SK-N-SH treated with all-trans-retinoic acid at 6 μM for 48 hours (cell line): ENCODE measurements around the gene HDAC4.

Experiments
- ATAC-seq: fragments of 200-7000 bp; cut with Tn5 transposase; 3 replicates; pipeline ENCODE4 v1.9.1; 2020; ENCODE audit warnings: mild to moderate bottlenecking, moderate library complexity
- ARNTL ChIP-seq: fragments of 450-650 bp; formaldehyde crosslinking; IDR thresholded peaks from 2 replicates; pipeline ENCODE4 v1.5.0; 2020; ENCODE audit warnings: low read depth, mild to moderate bottlenecking, moderate library complexity, borderline replicate concordance
- BACH2 ChIP-seq: fragments of 250-450 bp; sonication (Bioruptor Pico); IDR thresholded peaks from 2 replicates; pipeline ENCODE4 v1.9.0; 2021; ENCODE audit warnings: mild to moderate bottlenecking, borderline replicate concordance
- CREB5 ChIP-seq: fragments of 250-450 bp; sonication (Bioruptor Pico); IDR thresholded peaks from 2 replicates; pipeline ENCODE4 v1.5.1; 2020; ENCODE audit warnings: low read depth, mild to moderate bottlenecking, moderate library complexity
- CSDC2 ChIP-seq: fragments of 250-450 bp; sonication (Bioruptor Pico); IDR thresholded peaks from 2 replicates; pipeline ENCODE4 v1.5.0; 2020; ENCODE audit warnings: mild to moderate bottlenecking, moderate library complexity
- CSRNP3 ChIP-seq: fragments of 250-450 bp; sonication (Bioruptor Pico); IDR thresholded peaks from 2 replicates; pipeline ENCODE4 v1.5.1; 2021; ENCODE audit warnings: mild to moderate bottlenecking, moderate library complexity
- ESRRG ChIP-seq: fragments of 250-450 bp; sonication (Bioruptor Pico); IDR thresholded peaks from 2 replicates; pipeline ENCODE4 v1.6.1; 2021; ENCODE audit warnings: mild to moderate bottlenecking
- GLIS3 ChIP-seq: fragments of 250-450 bp; sonication (Bioruptor Pico); IDR thresholded peaks from 2 replicates; pipeline ENCODE4 v1.5.0; 2020; ENCODE audit warnings: mild to moderate bottlenecking, moderate library complexity
- ISL1 ChIP-seq: fragments of 250-450 bp; sonication (Bioruptor Pico); IDR thresholded peaks from 2 replicates; pipeline ENCODE4 v2.1.2; 2022; ENCODE audit warnings: mild to moderate bottlenecking, moderate library complexity
- OSR1 ChIP-seq: fragments of 250-450 bp; sonication (Bioruptor Pico); IDR thresholded peaks from 2 replicates; pipeline ENCODE4 v1.8.0; 2022; ENCODE audit warnings: moderate library complexity, mild to moderate bottlenecking, inconsistent platforms
- PATZ1 ChIP-seq: fragments of 250-450 bp; sonication (Bioruptor Pico); IDR thresholded peaks from 2 replicates; pipeline ENCODE4 v1.8.0; 2020; ENCODE audit warnings: mild to moderate bottlenecking, moderate library complexity, borderline replicate concordance
- POU6F1 ChIP-seq: fragments of 250-450 bp; sonication (Bioruptor Pico); IDR thresholded peaks from 2 replicates; pipeline ENCODE4 v1.8.0; 2021; ENCODE audit warnings: low read depth, mild to moderate bottlenecking, moderate library complexity, borderline replicate concordance
- PPARA ChIP-seq: fragments of 250-450 bp; sonication (Bioruptor Pico); IDR thresholded peaks from 2 replicates; pipeline ENCODE4 v1.5.0; 2020; ENCODE audit warnings: mild to moderate bottlenecking, borderline replicate concordance
- RARB ChIP-seq: fragments of 250-450 bp; sonication (Bioruptor Pico); IDR thresholded peaks from 2 replicates; pipeline ENCODE4 v1.8.0; 2021; ENCODE audit warnings: mild to moderate bottlenecking, moderate library complexity
- SNAI2 ChIP-seq: fragments of 250-450 bp; sonication (Bioruptor Pico); IDR thresholded peaks from 2 replicates; pipeline ENCODE4 v1.5.0; 2020; ENCODE audit warnings: mild to moderate bottlenecking, moderate library complexity
- TCF4 ChIP-seq: fragments of 250-450 bp; sonication (Bioruptor Pico); IDR thresholded peaks from 2 replicates; pipeline ENCODE4 v1.8.0; 2021; ENCODE audit warnings: mild to moderate bottlenecking, moderate library complexity, borderline replicate concordance
- TOX ChIP-seq: fragments of 250-450 bp; sonication (Bioruptor Pico); IDR thresholded peaks from 2 replicates; pipeline ENCODE4 v1.8.0; 2021; ENCODE audit warnings: mild to moderate bottlenecking, moderate library complexity, borderline replicate concordance
- TSHZ2 ChIP-seq: fragments of 250-450 bp; sonication (Bioruptor Pico); IDR thresholded peaks from 2 replicates; pipeline ENCODE4 v1.5.0; 2020; ENCODE audit warnings: mild to moderate bottlenecking, moderate library complexity
- ZC3H10 ChIP-seq: fragments of 250-450 bp; sonication (Bioruptor Pico); IDR thresholded peaks from 2 replicates; pipeline ENCODE4 v1.5.1; 2021; ENCODE audit warnings: mild to moderate bottlenecking, moderate library complexity
- ZFP3 ChIP-seq: fragments of 250-450 bp; sonication (Bioruptor Pico); IDR thresholded peaks from 2 replicates; pipeline ENCODE4 v1.5.0; 2020; ENCODE audit warnings: mild to moderate bottlenecking, moderate library complexity
- ZFP30 ChIP-seq: fragments of 450-650 bp; formaldehyde crosslinking; IDR thresholded peaks from 2 replicates; pipeline ENCODE4 v1.5.0; 2022; ENCODE audit warnings: mild to moderate bottlenecking, moderate library complexity
- ZNF565 ChIP-seq: fragments of 450-650 bp; formaldehyde crosslinking; conservative IDR thresholded peaks from 2 replicates; pipeline ENCODE4 v1.5.0; 2020; ENCODE audit warnings: low read depth, mild to moderate bottlenecking, moderate library complexity
- ZNF70 ChIP-seq: fragments of 450-650 bp; formaldehyde crosslinking; IDR thresholded peaks from 2 replicates; pipeline ENCODE4 v1.5.0; 2020; ENCODE audit warnings: mild to moderate bottlenecking, moderate library complexity
- ZNF8 ChIP-seq: fragments of 450-650 bp; formaldehyde crosslinking; IDR thresholded peaks from 2 replicates; pipeline ENCODE4 v1.5.0; 2020; ENCODE audit warnings: mild to moderate bottlenecking, moderate library complexity

HDAC4 gene

GRCh38 chr2:239255628-239256349 is 145.0 kb downstream of the HDAC4 start:
- TF ChIP-seq ISL1 (CRISPR knock-in tag), result no peak
- no peak for TF ChIP-seq PPARA (CRISPR knock-in tag)
- no peak for TF ChIP-seq ZC3H10 (CRISPR knock-in tag)
- TF ChIP-seq ZNF565 (CRISPR knock-in tag), result no peak
- TF ChIP-seq CSRNP3 (CRISPR knock-in tag), result no peak
- TF ChIP-seq CSDC2 (CRISPR knock-in tag), result no peak
- TF ChIP-seq PATZ1 (CRISPR knock-in tag), result no peak
- TF ChIP-seq TOX (CRISPR knock-in tag), result no peak
- TF ChIP-seq ZNF70 (CRISPR knock-in tag), result no peak
- TF ChIP-seq TCF4 (CRISPR knock-in tag), result no peak
- TF ChIP-seq RARB (CRISPR knock-in tag), result no peak
- no peak for TF ChIP-seq OSR1 (CRISPR knock-in tag)
- TF ChIP-seq ESRRG, result no peak
- TF ChIP-seq BACH2 (CRISPR knock-in tag), result no peak
- no peak for TF ChIP-seq CREB5 (CRISPR knock-in tag)
- no peak for TF ChIP-seq SNAI2 (CRISPR knock-in tag)
- TF ChIP-seq GLIS3 (CRISPR knock-in tag), result no peak
- no peak for ATAC-seq

GRCh38 chr2:239255218-239255617 is 145.6 kb downstream of the HDAC4 start:
- TF ChIP-seq ZNF8 (CRISPR knock-in tag) (no peak), RARB (CRISPR knock-in tag) (no peak), ZNF565 (CRISPR knock-in tag) (no peak), ISL1 (CRISPR knock-in tag) (no peak), POU6F1 (no peak), ZFP30 (no peak), ARNTL (CRISPR knock-in tag) (no peak), CREB5 (CRISPR knock-in tag) (no peak), TSHZ2 (CRISPR knock-in tag) (no peak), SNAI2 (CRISPR knock-in tag) (no peak), TCF4 (CRISPR knock-in tag) (no peak), ZFP3 (CRISPR knock-in tag) (no peak), OSR1 (CRISPR knock-in tag) (no peak), PPARA (CRISPR knock-in tag) (no peak)
- ATAC-seq, result no peak
